Type B pancreatic cell (in vitro differentiated cells): Measurements from ENCODE around the gene WDR91. TPM values are rescaled to one million over a fixed set of nuclear protein-coding genes. Genes with fewer than 3 reads are reported as not detected.

Experiments
- DNase-seq: peaks from one replicate; pipeline ENCODE4 v3.0.0; 2021; ENCODE audit warnings: mixed read lengths; ENCODE audit not compliant: unreplicated experiment; ENCODE audit errors: extremely low spot score
- H3K27ac Mint-ChIP-seq: 2 replicates; pipeline ENCODE4 v1.8.0; 2021; ENCODE audit warnings: mild to moderate bottlenecking, mixed read lengths
- H3K27me3 Mint-ChIP-seq: 2 replicates; pipeline ENCODE4 v1.8.0; 2021; ENCODE audit warnings: mixed read lengths
- H3K36me3 Mint-ChIP-seq: 2 replicates; pipeline ENCODE4 v1.8.0; 2021; ENCODE audit warnings: mixed read lengths
- H3K4me1 Mint-ChIP-seq: one replicate; pipeline ENCODE4 v1.8.0; 2021; ENCODE audit warnings: mixed read lengths; ENCODE audit not compliant: unreplicated experiment
- H3K4me3 Mint-ChIP-seq: 2 replicates; pipeline ENCODE4 v1.8.0; 2021; ENCODE audit warnings: mild to moderate bottlenecking, mixed read lengths
- H3K9me3 Mint-ChIP-seq: 2 replicates; pipeline ENCODE4 v1.8.0; 2021; ENCODE audit warnings: mixed read lengths
- CTCF ChIP-seq: fragments of 200-600 bp; sonication (generic); conservative IDR thresholded peaks from 2 replicates; pipeline ENCODE4 v1.5.0; 2021; ENCODE audit warnings: antibody characterized with exemption, mild to moderate bottlenecking
- microRNA-seq: library from miRNA; unstranded; fragments of <30 nt; microRNA quantifications from one replicate; pipeline ENCODE4, GENCODE V29; 2020
- total RNA-seq: library from RNA; stranded (reverse); gene quantifications from 2 replicates; pipeline ENCODE4 v1.2.1, GENCODE V29; 2021; ENCODE audit warnings: low replicate concordance

The WDR91 gene
- total RNA-seq, 1 donor from 2014 or later, result 25.8 TPM

- no peak for DNase-seq
- Mint-ChIP-seq H3K36me3 (no peaks in the 10 kb centered on the region), H3K27me3 (no peaks in the 10 kb centered on the region), H3K4me3 (peak within 1 kb of the TSS; percentile 61), H3K4me1 (peaks cover 5% of the 10 kb centered on the region), H3K27ac (peak within 1 kb of the TSS; percentile 70), H3K9me3 (no peaks in the 10 kb centered on the region)
- TF ChIP-seq CTCF, result no peak
Observed at GRCh38 chr7:135147899-135148721, 63.2 kb downstream of the WDR91 start, which contains the start of gene TMEM140. Gene TMEM140 (plus strand): TSS chr7:135148072. CDS start chr7:135164442, 16,370 bp downstream.

- TF ChIP-seq CTCF, result no peak
- H3K4me1 Mint-ChIP-seq, result peaks cover 5% of the 10 kb centered on the region
- peak overlapping the region; percentile 70 for H3K27ac Mint-ChIP-seq
- no peaks in the 10 kb centered on the region for H3K36me3 Mint-ChIP-seq
- no peaks in the 10 kb centered on the region for H3K27me3 Mint-ChIP-seq
- no peak for DNase-seq
- peak overlapping the region; percentile 61 for H3K4me3 Mint-ChIP-seq
- H3K9me3 Mint-ChIP-seq, result no peaks in the 10 kb centered on the region
Observed at GRCh38 chr7:135147341-135147898, 63.9 kb downstream of the WDR91 start.

- H3K4me1 Mint-ChIP-seq, result peaks cover 5% of the 10 kb centered on the region
- no peaks in the 10 kb centered on the region for H3K36me3 Mint-ChIP-seq
- H3K4me3 Mint-ChIP-seq, result no peak overlapping the region
- peaks cover 12% of the 10 kb centered on the region for H3K9me3 Mint-ChIP-seq
- no peak for TF ChIP-seq CTCF
- no peak for DNase-seq
- H3K27ac Mint-ChIP-seq, result no peak overlapping the region
- H3K27me3 Mint-ChIP-seq, result no peaks in the 10 kb centered on the region
Observed at GRCh38 chr7:135143885-135144668, 67.2 kb downstream of the WDR91 start.

Small RNAs within 50 kb of the gene (microRNA-seq; reads per million reads assigned to microRNA genes)
- gene MIR6509, result not detected

Other genes with a start within 250 kb of the WDR91 start
- 2.4 and 3.2 TPM in 2 replicates for gene AGBL3, start 225.0 kb downstream of the WDR91 start, total RNA-seq
- gene TMEM140, start 63.5 kb downstream of the WDR91 start, total RNA-seq, result 0.68 and 2.0 TPM in 2 replicates
- gene CYREN, start 40.8 kb downstream of the WDR91 start, total RNA-seq, result 43.4 and 51.0 TPM in 2 replicates
- gene STRA8, start 22.3 kb upstream of the WDR91 start, total RNA-seq, result not detected in 2 replicates